Naive thymus-derived CD4-positive, alpha-beta T cell (primary cell): Measurements from ENCODE around the gene NDUFAB1. TPM values are rescaled to one million over a fixed set of nuclear protein-coding genes. Genes with fewer than 3 reads are reported as not detected.

Source experiments
- ATAC-seq: fragments of 150-1000 bp; cut with Tn5 transposase; 2 replicates; pipeline ENCODE4 v1.10.0; 2021; ENCODE audit warnings: mild to moderate bottlenecking, moderate library complexity
- CTCF ChIA-PET: fragments of 350-600 bp; sonication (Branson Sonifier 250); formaldehyde crosslinking; loops from one replicate; lab custom pipeline; 2021; ENCODE audit warnings: antibody characterized with exemption; lab: Charles Lee
- POLR2A ChIA-PET: fragments of 350-600 bp; sonication (Branson Sonifier 250); formaldehyde crosslinking; loops from one replicate; lab custom pipeline; 2021; ENCODE audit warnings: antibody characterized with exemption, inconsistent platforms; lab: Charles Lee
- DNase-seq, 9 donors: peaks; one replicate each; pipeline versions ENCODE4 v3.0.0 to v3.0.0-alpha.2; 2020 to 2022; ENCODE audit warnings: mixed read lengths in 1 of 9
- H3K27ac ChIP-seq: one replicate; pipeline ENCODE4 v1.7.0; 2013; ENCODE audit warnings: mild to moderate bottlenecking, low read depth, low read length, moderate library complexity
- H3K27me3 ChIP-seq, 2 donors: one replicate each; pipeline ENCODE4 v1.7.0; 2013; ENCODE audit warnings: low read length in 2 of 2, mild to moderate bottlenecking in 2 of 2, moderate library complexity in 2 of 2; ENCODE audit not compliant: control insufficient read depth in 2 of 2, insufficient read depth in 2 of 2
- H3K36me3 ChIP-seq, 3 experiments: 1 replicate in 2 of 3; 2 replicates in 1 of 3; pipeline ENCODE4 v1.7.0; 2013; ENCODE audit warnings: low read length in 3 of 3, mild to moderate bottlenecking in 3 of 3, moderate library complexity in 1 of 3; ENCODE audit not compliant: insufficient read depth in 3 of 3, control insufficient read depth in 2 of 3
- H3K4me1 ChIP-seq, 2 donors: one replicate each; pipeline ENCODE4 v1.7.0; 2013; ENCODE audit warnings: low read length in 2 of 2, mild to moderate bottlenecking in 2 of 2, moderate library complexity in 1 of 2; ENCODE audit not compliant: control insufficient read depth in 2 of 2, insufficient read depth in 2 of 2
- H3K4me3 ChIP-seq: 2 replicates; pipeline ENCODE4 v1.7.0; 2013; ENCODE audit warnings: mild to moderate bottlenecking, low read length
- H3K9me3 ChIP-seq, 3 experiments: 1 replicate in 2 of 3; 2 replicates in 1 of 3; pipeline ENCODE4 v1.7.0; 2013; ENCODE audit warnings: low read length in 3 of 3; ENCODE audit not compliant: control insufficient read depth in 2 of 3
- H3K27ac Mint-ChIP-seq, 9 donors: one replicate each; pipeline ENCODE4 v1.8.0; 2020 to 2022; ENCODE audit warnings: mixed read lengths in 9 of 9, mild to moderate bottlenecking in 8 of 9, moderate library complexity in 5 of 9, inconsistent platforms in 2 of 9
- H3K27me3 Mint-ChIP-seq, 5 donors: one replicate each; pipeline ENCODE4 v1.8.0; 2021 to 2022; ENCODE audit warnings: mixed read lengths in 5 of 5, mild to moderate bottlenecking in 1 of 5
- H3K36me3 Mint-ChIP-seq, 5 donors: one replicate each; pipeline ENCODE4 v1.8.0; 2020 to 2022; ENCODE audit warnings: mixed read lengths in 5 of 5, mild to moderate bottlenecking in 3 of 5, inconsistent platforms in 1 of 5
- H3K4me1 Mint-ChIP-seq, 7 donors: one replicate each; pipeline ENCODE4 v1.8.0; 2020 to 2022; ENCODE audit warnings: mixed read lengths in 7 of 7, mild to moderate bottlenecking in 3 of 7, inconsistent platforms in 1 of 7
- H3K4me3 Mint-ChIP-seq, 10 donors: one replicate each; pipeline ENCODE4 v1.8.0; 2020 to 2022; ENCODE audit warnings: mild to moderate bottlenecking in 10 of 10, mixed read lengths in 10 of 10, moderate library complexity in 6 of 10, inconsistent platforms in 2 of 10
- H3K9me3 Mint-ChIP-seq, 11 donors: one replicate each; pipeline ENCODE4 v1.8.0; 2020 to 2022; ENCODE audit warnings: mixed read lengths in 11 of 11, mild to moderate bottlenecking in 4 of 11, inconsistent platforms in 1 of 11, moderate library complexity in 1 of 11
- intact Hi-C, 2 donors: fragments of 100-400 bp; cut with micrococcal nuclease; formaldehyde crosslinking; loops; one replicate each; pipeline ENCODE4 v1.15.1; 2023
- polyA plus RNA-seq, 2 donors: library from polyadenylated mRNA; unstranded; fragments of 300-500 nt; fragmentation: Illumina TruSeq; gene quantifications; one replicate each; pipeline ENCODE4 v1.2.3, GENCODE V29; 2021
- total RNA-seq, 6 experiments: library from RNA in 5 of 6; stranded (reverse) in 5 of 6; gene quantifications; 1 replicate in 5 of 6; 2 replicates in 1 of 6; pipeline ENCODE4 v1.2.3 and lab custom pipeline; 2021 to 2026

Gene NDUFAB1
- total and polyA plus RNA-seq, 7 experiments from 2014 or later = 24.2 to 209 (median 39.9) TPM

GRCh38 chr16:23609929-23610328, 13.8 kb upstream of the NDUFAB1 start:
- no peak for DNase-seq
- ChIA-PET POLR2A (interaction anchor here (0.6 to 0.7 kb wide), 2 partner anchors 9 to 130 kb away, joined by 3 read pairs; no protein-coding TSS in a partner anchor), CTCF (no interaction called here)
- no peak overlapping the region for H3K4me3 Mint-ChIP-seq
- ATAC-seq = no peak
- H3K4me1 Mint-ChIP-seq = no peaks in the 10 kb centered on the region
- no peak overlapping the region for H3K4me3 ChIP-seq
- intact Hi-C loops = loop anchor here in 1 of 2 donors (5.0 kb wide), 1 partner anchor 38 kb away; no protein-coding TSS in a partner anchor
- H3K4me1 ChIP-seq = no peaks in the 10 kb centered on the region
- H3K27ac ChIP-seq = no peak overlapping the region
- peaks cover 4 to 14% (median 8%) of the 10 kb centered on the region in 5 donors for H3K36me3 Mint-ChIP-seq
- H3K27ac Mint-ChIP-seq = no peak overlapping the region
- no peaks in the 10 kb centered on the region for H3K27me3 ChIP-seq
- H3K9me3 ChIP-seq = no peaks in the 10 kb centered on the region
- peaks cover 0 to 24% (median 0%) of the 10 kb centered on the region in 3 experiments for H3K36me3 ChIP-seq
- H3K9me3 Mint-ChIP-seq = no peaks in the 10 kb centered on the region
- H3K27me3 Mint-ChIP-seq = no peaks in the 10 kb centered on the region

GRCh38 chr16:23608194-23608593, 12.1 kb upstream of the NDUFAB1 start:
- CTCF ChIA-PET = no interaction called here
- H3K27ac Mint-ChIP-seq = peak overlapping the region in 1 of 9 donors; percentile 60

GRCh38 chr16:23607726-23608125, 11.6 kb upstream of the NDUFAB1 start:
- H3K36me3 ChIP-seq = peaks cover 0 to 27% (median 0%) of the 10 kb centered on the region in 3 experiments
- Mint-ChIP-seq H3K27ac (no peak overlapping the region), H3K36me3 (peaks cover 4 to 18% (median 5%) of the 10 kb centered on the region in 5 donors), H3K4me3 (no peak overlapping the region), H3K9me3 (no peaks in the 10 kb centered on the region), H3K27me3 (no peaks in the 10 kb centered on the region), H3K4me1 (peaks cover 0 to 2% (median 0%) of the 10 kb centered on the region in 7 donors)
- no peak overlapping the region for H3K4me3 ChIP-seq
- CTCF ChIA-PET = no interaction called here
- no peak overlapping the region for H3K27ac ChIP-seq
- ATAC-seq (no peak), DNase-seq (no peak)
- intact Hi-C loops = loop anchor here in 1 of 2 donors (5.0 kb wide), 1 partner anchor 35 kb away; no protein-coding TSS in a partner anchor
- H3K4me1 ChIP-seq = no peaks in the 10 kb centered on the region
- H3K27me3 ChIP-seq = no peaks in the 10 kb centered on the region
- no peaks in the 10 kb centered on the region for H3K9me3 ChIP-seq
- POLR2A ChIA-PET = interaction anchor here (0.7 kb wide), 1 partner anchor 11 kb away, joined by 3 read pairs; no protein-coding TSS in a partner anchor

More at GRCh38 chr16:23608194-23608593, 12.1 kb upstream of the NDUFAB1 start:
- Histone ChIP-seq H3K36me3 (peaks cover 0 to 29% (median 0%) of the 10 kb centered on the region in 3 experiments), H3K27ac (no peak overlapping the region), H3K27me3 (no peaks in the 10 kb centered on the region), H3K4me1 (no peaks in the 10 kb centered on the region), H3K4me3 (no peak overlapping the region), H3K9me3 (no peaks in the 10 kb centered on the region)
- ATAC-seq (no peak), DNase-seq (no peak)
- Mint-ChIP-seq H3K4me3 (no peak overlapping the region), H3K9me3 (no peaks in the 10 kb centered on the region), H3K36me3 (peaks cover 4 to 17% (median 5%) of the 10 kb centered on the region in 5 donors), H3K4me1 (peaks cover 0 to 2% (median 0%) of the 10 kb centered on the region in 7 donors), H3K27me3 (no peaks in the 10 kb centered on the region)
- POLR2A ChIA-PET = no interaction called here
- intact Hi-C loops = loop anchor here in 1 of 2 donors (5.0 kb wide), 1 partner anchor 36 kb away; no protein-coding TSS in a partner anchor

- H3K9me3 Mint-ChIP-seq = no peaks in the 10 kb centered on the region
- DNase-seq (peak in 1 of 9 donors; percentile 2), ATAC-seq (no peak)
- Histone ChIP-seq H3K9me3 (no peaks in the 10 kb centered on the region), H3K27me3 (no peaks in the 10 kb centered on the region), H3K27ac (no peak overlapping the region), H3K4me3 (no peak overlapping the region), H3K36me3 (peaks cover under 1 to 29% (median 1%) of the 10 kb centered on the region in 3 experiments), H3K4me1 (peaks cover 5 to 13% of the 10 kb centered on the region in 2 donors)
- ChIA-PET CTCF (interaction anchor here (0.6 to 1.1 kb wide), 2 partner anchors 25 to 1459 kb away, joined by 3 read pairs; no protein-coding TSS in a partner anchor), POLR2A (interaction anchor here (0.6 to 1.1 kb wide), 5 partner anchors 10 to 43 kb away, joined by 3 to 5 read pairs (median 3); partner anchors contain the start of genes EARS2, PALB2 and UBFD1)
- peak overlapping the region; percentile 18 to 74 (median 55) for H3K4me3 Mint-ChIP-seq
- H3K36me3 Mint-ChIP-seq = peaks cover 0 to 4% (median 3%) of the 10 kb centered on the region in 5 donors
- intact Hi-C loops = loop anchor here in 1 of 2 donors (2.0 to 5.0 kb wide), 3 partner anchors 82 to 940 kb away; partner anchors contain the start of genes COG7, PLK1 and RBBP6
- peaks cover 12 to 38% (median 20%) of the 10 kb centered on the region in 7 donors for H3K4me1 Mint-ChIP-seq
- peak overlapping the region in 8 of 9 donors; percentile 14 to 84 (median 48) for H3K27ac Mint-ChIP-seq
- H3K27me3 Mint-ChIP-seq = no peaks in the 10 kb centered on the region
Measured at GRCh38 chr16:23597003-23597756, 1.1 kb upstream of the NDUFAB1 start.

- peaks cover 5 to 13% of the 10 kb centered on the region in 2 donors for H3K4me1 ChIP-seq
- H3K4me3 Mint-ChIP-seq = peak overlapping the region; percentile 74 to 89 (median 82)
- H3K9me3 ChIP-seq = no peaks in the 10 kb centered on the region
- H3K27ac ChIP-seq = peak overlapping the region; percentile 94
- ChIA-PET CTCF (no interaction called here), POLR2A (interaction anchor here (0.6 kb wide), 1 partner anchor 375 kb away, joined by 3 read pairs; no protein-coding TSS in a partner anchor)
- H3K27me3 ChIP-seq = no peaks in the 10 kb centered on the region
- H3K4me3 ChIP-seq = peak overlapping the region; percentile 82
- H3K9me3 Mint-ChIP-seq = peaks cover 0 to 2% (median 0%) of the 10 kb centered on the region in 11 donors
- no peak for DNase-seq
- H3K36me3 ChIP-seq = peaks cover 6 to 35% (median 8%) of the 10 kb centered on the region in 3 experiments
- H3K27me3 Mint-ChIP-seq = no peaks in the 10 kb centered on the region
- peaks cover 0 to 15% (median 8%) of the 10 kb centered on the region in 5 donors for H3K36me3 Mint-ChIP-seq
- ATAC-seq = no peak
- intact Hi-C loops = loop anchor here in 1 of 2 donors (5.0 kb wide), 1 partner anchor 942 kb away; the partner anchor contains the start of gene RBBP6
- H3K4me1 Mint-ChIP-seq = peaks cover 17 to 52% (median 29%) of the 10 kb centered on the region in 7 donors
- H3K27ac Mint-ChIP-seq = peak overlapping the region; percentile 14 to 85 (median 63)
Measured at GRCh38 chr16:23595246-23595950, 718 bp downstream of the NDUFAB1 start.

GRCh38 chr16:23594186-23594585, 1.9 kb downstream of the NDUFAB1 start:
- Mint-ChIP-seq H3K4me1 (peaks cover 17 to 56% (median 32%) of the 10 kb centered on the region in 7 donors), H3K9me3 (peaks cover 0 to 2% (median 0%) of the 10 kb centered on the region in 11 donors), H3K27ac (peak overlapping the region in 2 of 9 donors; percentile 19 to 53), H3K36me3 (peaks cover 3 to 18% (median 12%) of the 10 kb centered on the region in 5 donors), H3K27me3 (no peaks in the 10 kb centered on the region), H3K4me3 (peak overlapping the region in 5 of 10 donors; percentile 2 to 87 (median 79))
- Histone ChIP-seq H3K4me1 (peaks cover 5 to 13% of the 10 kb centered on the region in 2 donors), H3K27me3 (no peaks in the 10 kb centered on the region), H3K27ac (no peak overlapping the region), H3K4me3 (no peak overlapping the region), H3K36me3 (peaks cover 8 to 47% (median 12%) of the 10 kb centered on the region in 3 experiments), H3K9me3 (no peaks in the 10 kb centered on the region)
- POLR2A ChIA-PET = no interaction called here
- intact Hi-C loops = no loop called here
- no peak for DNase-seq
- no peak for ATAC-seq
- CTCF ChIA-PET = no interaction called here
